ENCODE measurements around the gene APOA1.

APOA1 gene

GRCh38 chr11:116800610-116801009 is 36.8 kb downstream of the APOA1 start:
- no peak for DNase-seq (ENCODE audit: low read depth)
- H3K4me3 ChIP-seq (ENCODE audit: low read depth, low read length), result no peak overlapping the region
- in situ Hi-C loops (cut with HindIII; ENCODE audit: low sequenced_read_pairs), result no loop called here
- no peak for TF ChIP-seq CTCF (IDR thresholded peaks at IDR 0.05; ENCODE audit: low read depth, low read length, missing control alignments)

- no peak for TF ChIP-seq CTCF (IDR thresholded peaks at IDR 0.05; ENCODE audit: low read depth, low read length, missing control alignments)
- no peak overlapping the region for H3K4me3 ChIP-seq (ENCODE audit: low read depth, low read length)
- no peak for DNase-seq (ENCODE audit: low read depth)
- in situ Hi-C loops (cut with HindIII; ENCODE audit: low sequenced_read_pairs), result no loop called here
Observed at GRCh38 chr11:116798368-116798767, 39.1 kb downstream of the APOA1 start.

GRCh38 chr11:116797816-116798215 is 39.6 kb downstream of the APOA1 start:
- H3K4me3 ChIP-seq (ENCODE audit: low read depth, low read length), result no peak overlapping the region
- no peak for TF ChIP-seq CTCF (IDR thresholded peaks at IDR 0.05; ENCODE audit: low read depth, low read length, missing control alignments)
- DNase-seq (ENCODE audit: low read depth), result no peak
- in situ Hi-C loops (cut with HindIII; ENCODE audit: low sequenced_read_pairs), result no loop called here

- TF ChIP-seq CTCF (IDR thresholded peaks at IDR 0.05; ENCODE audit: low read depth, low read length, missing control alignments), result no peak
- H3K4me3 ChIP-seq (ENCODE audit: low read depth, low read length), result no peak overlapping the region
- in situ Hi-C loops (cut with HindIII; ENCODE audit: low sequenced_read_pairs), result no loop called here
- DNase-seq (ENCODE audit: low read depth), result no peak
Observed at GRCh38 chr11:116796548-116796947, 40.9 kb downstream of the APOA1 start.

- H3K4me3 ChIP-seq (ENCODE audit: low read depth, low read length), result no peak overlapping the region
- TF ChIP-seq CTCF (IDR thresholded peaks at IDR 0.05; ENCODE audit: low read depth, low read length, missing control alignments), result no peak
- in situ Hi-C loops (cut with HindIII; ENCODE audit: low sequenced_read_pairs), result no loop called here
- DNase-seq (ENCODE audit: low read depth), result no peak
Observed at GRCh38 chr11:116794851-116795250, 42.6 kb downstream of the APOA1 start.

- in situ Hi-C loops (cut with HindIII; ENCODE audit: low sequenced_read_pairs), result no loop called here
- no peak for TF ChIP-seq CTCF (IDR thresholded peaks at IDR 0.05; ENCODE audit: low read depth, low read length, missing control alignments)
- no peak for DNase-seq (ENCODE audit: low read depth)
- H3K4me3 ChIP-seq (ENCODE audit: low read depth, low read length), result no peak overlapping the region
Observed at GRCh38 chr11:116793772-116794097, 43.7 kb downstream of the APOA1 start.

Data from astrocyte of the cerebellum (primary cell).